ENCODE results near the gene JAZF1. TPM values are rescaled to one million over a fixed set of nuclear protein-coding genes. Genes with fewer than 3 reads are reported as not detected.

The JAZF1 gene
- total RNA-seq, 2 experiments from 2014 or later = 5.2 to 7.6 TPM

- Mint-ChIP-seq H3K4me1 (no peaks in the 10 kb centered on the region), H3K36me3 (ENCODE audit: low read depth) (no peaks in the 10 kb centered on the region), H3K9me3 (no peaks in the 10 kb centered on the region), H3K27ac (no peak overlapping the region), H3K4me3 (no peak overlapping the region), H3K27me3 (peaks cover 2% of the 10 kb centered on the region)
- ChIA-PET POLR2A (no interaction called here), CTCF (interaction anchor here (1.2 kb wide), 1 partner anchor 31 kb away, joined by 3 read pairs; no protein-coding TSS in a partner anchor)
- no peak for DNase-seq
Measured at GRCh38 chr7:27941522-27941921, 239.1 kb downstream of the JAZF1 start.

DNA sequence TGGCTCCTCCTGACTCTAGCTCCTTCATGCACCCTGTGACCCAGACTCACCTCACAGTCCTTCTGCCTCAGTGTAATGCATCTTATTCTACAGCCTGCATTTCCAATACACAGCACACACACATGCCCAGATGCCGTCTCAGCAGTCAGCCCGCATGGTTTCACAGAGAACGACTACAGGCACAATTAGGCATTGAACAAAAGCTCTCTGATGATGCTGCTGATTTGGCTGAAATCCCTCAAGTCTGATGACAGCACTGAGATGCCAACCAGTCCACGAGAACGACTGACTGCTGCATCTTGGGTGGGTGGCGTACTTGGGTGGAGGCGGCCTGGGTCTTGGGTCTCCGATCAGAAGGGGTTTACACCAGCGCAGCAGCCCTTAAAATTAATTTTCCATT lies 240.3 kb downstream of the JAZF1 start:
- Mint-ChIP-seq H3K4me3 (no peak overlapping the region), H3K27ac (no peak overlapping the region), H3K4me1 (no peaks in the 10 kb centered on the region), H3K36me3 (ENCODE audit: low read depth) (no peaks in the 10 kb centered on the region), H3K27me3 (peaks cover 2% of the 10 kb centered on the region), H3K9me3 (no peaks in the 10 kb centered on the region)
- CTCF ChIA-PET = no interaction called here
- no peak for DNase-seq
- POLR2A ChIA-PET = no interaction called here

GRCh38 chr7:27939893-27940292 lies 240.7 kb downstream of the JAZF1 start:
- no peak for DNase-seq
- Mint-ChIP-seq H3K36me3 (ENCODE audit: low read depth) (no peaks in the 10 kb centered on the region), H3K27ac (no peak overlapping the region), H3K4me1 (no peaks in the 10 kb centered on the region), H3K9me3 (no peaks in the 10 kb centered on the region), H3K4me3 (no peak overlapping the region), H3K27me3 (peaks cover 2% of the 10 kb centered on the region)
- POLR2A ChIA-PET = no interaction called here
- CTCF ChIA-PET = no interaction called here

DNA sequence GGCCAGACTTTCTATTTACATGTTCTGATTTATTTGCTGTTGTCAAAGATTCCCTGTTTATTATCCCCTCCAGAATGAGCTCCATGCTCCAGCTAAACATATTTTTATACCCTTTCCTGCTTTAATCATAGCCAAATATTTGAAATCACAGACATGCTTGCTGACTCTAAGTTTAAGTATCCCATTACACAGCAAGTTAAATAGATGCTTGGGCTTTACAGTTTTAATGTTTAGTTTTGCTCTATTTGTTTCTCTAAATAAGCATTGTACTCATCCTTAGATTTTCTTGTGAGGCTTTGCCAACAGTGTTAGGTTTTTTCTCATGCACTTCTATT lies 243.9 kb downstream of the JAZF1 start:
- H3K4me3 Mint-ChIP-seq = no peak overlapping the region
- ChIA-PET POLR2A (no interaction called here), CTCF (interaction anchor here (0.8 to 1.1 kb wide), 2 partner anchors 10 to 740 kb away, joined by 3 to 4 read pairs; no protein-coding TSS in a partner anchor)
- peaks cover 2% of the 10 kb centered on the region for H3K27me3 Mint-ChIP-seq
- H3K27ac Mint-ChIP-seq = no peak overlapping the region
- no peaks in the 10 kb centered on the region for H3K36me3 Mint-ChIP-seq (ENCODE audit: low read depth)
- no peaks in the 10 kb centered on the region for H3K4me1 Mint-ChIP-seq
- no peaks in the 10 kb centered on the region for H3K9me3 Mint-ChIP-seq
- DNase-seq = no peak

DNA sequence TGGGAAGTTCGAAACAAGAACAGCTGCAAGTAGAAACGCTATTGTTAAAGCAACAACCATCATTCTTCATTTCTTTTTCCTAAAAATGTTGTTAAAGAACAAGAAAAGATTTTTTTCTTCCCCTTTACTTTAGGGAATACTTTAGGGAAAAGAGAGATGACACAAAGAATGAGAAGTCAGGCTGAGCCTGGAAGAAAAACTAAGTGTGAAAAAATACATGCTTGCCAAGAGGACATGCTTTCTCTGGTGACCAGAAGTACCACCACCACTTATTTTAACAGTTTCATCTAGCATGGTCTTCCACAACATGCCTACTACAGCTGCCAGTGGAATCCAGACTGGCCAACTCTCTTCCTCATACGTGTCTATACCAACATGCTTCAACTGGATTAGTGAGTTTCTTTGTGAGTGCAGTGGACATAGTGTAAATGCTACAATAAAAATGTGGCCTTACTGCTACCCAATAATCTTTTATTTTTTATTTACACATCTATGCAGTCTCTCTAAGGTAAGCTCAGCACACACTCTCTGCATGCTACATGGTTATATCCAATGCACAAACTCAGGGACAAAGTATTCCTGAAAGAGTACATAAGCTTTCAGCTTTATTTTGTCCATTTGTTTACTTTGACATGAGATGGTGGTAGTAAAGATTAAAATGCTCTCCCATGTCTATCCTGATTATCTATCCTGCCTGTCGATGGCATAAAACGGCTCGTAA lies 244.4 kb downstream of the JAZF1 start:
- Mint-ChIP-seq H3K9me3 (no peaks in the 10 kb centered on the region), H3K27me3 (peaks cover 2% of the 10 kb centered on the region), H3K36me3 (ENCODE audit: low read depth) (no peaks in the 10 kb centered on the region), H3K4me3 (no peak overlapping the region), H3K27ac (no peak overlapping the region), H3K4me1 (no peaks in the 10 kb centered on the region)
- ChIA-PET CTCF (interaction anchor here (0.8 to 1.1 kb wide), 2 partner anchors 9 to 740 kb away, joined by 3 to 4 read pairs; no protein-coding TSS in a partner anchor), POLR2A (no interaction called here)
- DNase-seq = no peak

DNA sequence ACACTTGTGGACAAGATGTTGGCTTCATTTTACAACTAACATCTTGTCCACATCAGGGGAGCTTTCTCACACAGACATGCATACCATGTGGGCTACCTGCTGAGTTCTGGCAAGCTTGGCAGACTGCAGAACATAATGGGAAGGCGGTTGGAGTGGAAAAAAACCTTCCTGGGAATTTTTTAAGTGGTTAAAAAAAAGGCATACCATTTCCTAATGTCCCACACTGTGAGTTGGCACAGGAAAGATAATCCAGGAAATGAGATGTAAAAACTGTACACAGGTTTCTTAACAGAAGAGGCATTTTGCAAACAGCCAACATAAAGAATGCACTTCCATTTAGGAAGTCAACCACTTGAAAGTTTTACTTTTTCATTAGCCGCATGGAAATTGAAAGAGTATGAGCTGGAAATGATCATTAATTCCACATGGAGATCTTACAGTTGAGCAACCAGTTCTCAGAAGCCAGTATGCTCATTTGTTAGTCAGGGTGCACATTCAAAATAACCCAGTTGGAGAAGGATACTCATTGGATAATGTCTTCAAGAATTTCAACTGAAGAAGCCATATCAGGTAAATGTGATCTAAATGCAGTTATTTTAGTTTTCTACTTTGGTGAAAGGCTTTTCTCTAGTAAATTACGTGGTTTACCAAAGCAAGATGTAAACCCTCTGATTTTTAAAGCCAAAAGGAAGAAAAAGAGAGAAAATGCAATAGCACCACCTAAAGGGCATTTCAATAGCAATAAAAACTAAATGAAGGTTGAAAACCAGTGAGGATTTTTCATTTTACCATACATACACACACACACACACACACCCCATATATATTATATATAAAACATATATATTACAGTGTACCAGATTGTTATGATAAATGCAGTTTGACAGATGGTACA lies 246.7 kb downstream of the JAZF1 start:
- ChIA-PET CTCF (interaction anchor here (1.3 kb wide), 1 partner anchor 17 kb away, joined by 3 read pairs; no protein-coding TSS in a partner anchor), POLR2A (no interaction called here)
- Mint-ChIP-seq H3K36me3 (ENCODE audit: low read depth) (no peaks in the 10 kb centered on the region), H3K27me3 (no peaks in the 10 kb centered on the region), H3K4me3 (no peak overlapping the region), H3K9me3 (no peaks in the 10 kb centered on the region), H3K27ac (no peak overlapping the region), H3K4me1 (no peaks in the 10 kb centered on the region)
- DNase-seq = no peak

DNA sequence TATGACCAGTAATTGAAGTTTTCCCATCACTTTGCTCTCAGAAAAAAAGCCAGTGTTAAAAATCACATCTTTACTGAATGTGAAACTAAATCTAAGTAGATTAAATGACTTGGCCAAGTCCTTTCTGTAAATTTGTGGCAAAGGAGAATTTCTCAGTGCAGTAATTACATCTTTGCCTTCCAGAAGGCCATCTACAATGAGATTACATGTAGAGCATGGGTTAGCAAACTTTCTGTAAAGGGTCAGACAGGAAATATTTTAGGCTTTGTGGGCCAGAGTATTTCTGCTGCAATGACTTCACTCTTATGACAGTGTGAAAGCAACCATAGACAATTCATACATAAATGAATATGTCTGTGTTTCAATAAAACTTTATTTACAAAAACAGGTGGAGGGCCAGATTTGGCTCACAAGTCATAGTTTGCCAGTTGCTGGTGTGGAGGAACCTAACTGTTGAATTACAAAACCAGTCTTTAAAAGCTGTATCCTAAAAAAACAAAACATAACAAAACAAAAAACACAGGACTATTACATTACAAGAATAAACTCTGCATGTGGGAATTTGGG lies 249.6 kb downstream of the JAZF1 start:
- Mint-ChIP-seq H3K36me3 (ENCODE audit: low read depth) (no peaks in the 10 kb centered on the region), H3K4me3 (no peak overlapping the region), H3K27ac (no peak overlapping the region), H3K27me3 (no peaks in the 10 kb centered on the region), H3K9me3 (no peaks in the 10 kb centered on the region), H3K4me1 (no peaks in the 10 kb centered on the region)
- ChIA-PET CTCF (no interaction called here), POLR2A (no interaction called here)
- DNase-seq = no peak

DNA sequence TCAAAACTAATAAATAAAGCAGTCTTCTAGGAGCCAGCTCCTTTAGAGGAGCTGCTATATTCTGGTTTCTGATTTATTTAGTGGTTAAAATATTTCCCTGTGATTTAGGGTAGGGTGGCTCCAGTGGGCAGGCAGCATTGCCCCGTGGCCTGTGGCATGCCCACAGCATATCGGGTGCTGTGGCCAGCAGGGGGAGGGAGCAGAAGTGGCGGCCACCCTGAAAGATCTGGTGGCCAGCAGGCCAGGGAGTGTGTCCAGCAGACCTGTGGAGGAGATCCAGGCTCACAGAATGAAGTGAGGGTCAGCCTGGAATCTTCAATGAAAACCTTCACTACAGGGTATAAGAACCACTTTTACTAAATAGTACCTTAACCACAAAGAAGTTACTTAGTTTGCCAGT lies 251.5 kb downstream of the JAZF1 start:
- Mint-ChIP-seq H3K4me3 (no peak overlapping the region), H3K27ac (no peak overlapping the region), H3K36me3 (ENCODE audit: low read depth) (no peaks in the 10 kb centered on the region), H3K4me1 (peaks cover 2% of the 10 kb centered on the region), H3K27me3 (no peaks in the 10 kb centered on the region), H3K9me3 (no peaks in the 10 kb centered on the region)
- CTCF ChIA-PET = no interaction called here
- POLR2A ChIA-PET = interaction anchor here (0.6 kb wide), 1 partner anchor 378 kb away, joined by 3 read pairs; no protein-coding TSS in a partner anchor
- DNase-seq = no peak

GRCh38 chr7:27928001-27928400 lies 252.6 kb downstream of the JAZF1 start:
- POLR2A ChIA-PET = no interaction called here

GRCh38 chr7:27925573-27926201 lies 254.9 kb downstream of the JAZF1 start:
- DNase-seq = no peak
- CTCF ChIA-PET = no interaction called here
- Mint-ChIP-seq H3K27me3 (no peaks in the 10 kb centered on the region), H3K4me1 (peaks cover 5% of the 10 kb centered on the region), H3K36me3 (ENCODE audit: low read depth) (no peaks in the 10 kb centered on the region), H3K9me3 (no peaks in the 10 kb centered on the region), H3K27ac (no peak overlapping the region), H3K4me3 (no peak overlapping the region)
- POLR2A ChIA-PET = no interaction called here

More at GRCh38 chr7:27928001-27928400, 252.6 kb downstream of the JAZF1 start:
- CTCF ChIA-PET = interaction anchor here (1.3 to 1.5 kb wide), 2 partner anchors 10 to 66 kb away, joined by 3 to 5 read pairs; no protein-coding TSS in a partner anchor
- no peak overlapping the region for H3K27ac Mint-ChIP-seq
- H3K9me3 Mint-ChIP-seq = no peaks in the 10 kb centered on the region
- peaks cover 2% of the 10 kb centered on the region for H3K4me1 Mint-ChIP-seq
- no peaks in the 10 kb centered on the region for H3K27me3 Mint-ChIP-seq
- DNase-seq = no peak
- H3K36me3 Mint-ChIP-seq (ENCODE audit: low read depth) = no peaks in the 10 kb centered on the region
- H3K4me3 Mint-ChIP-seq = no peak overlapping the region

GRCh38 chr7:27923642-27923980 lies 257.0 kb downstream of the JAZF1 start:
- DNase-seq = no peak
- Mint-ChIP-seq H3K9me3 (no peaks in the 10 kb centered on the region), H3K4me3 (no peak overlapping the region), H3K4me1 (peaks cover 5% of the 10 kb centered on the region), H3K36me3 (ENCODE audit: low read depth) (no peaks in the 10 kb centered on the region), H3K27me3 (no peaks in the 10 kb centered on the region), H3K27ac (no peak overlapping the region)
- ChIA-PET POLR2A (no interaction called here), CTCF (no interaction called here)

- DNase-seq = no peak
- ChIA-PET CTCF (interaction anchor here (0.5 kb wide), 1 partner anchor 382 kb away, joined by 3 read pairs; no protein-coding TSS in a partner anchor), POLR2A (no interaction called here)
- H3K9me3 Mint-ChIP-seq = no peaks in the 10 kb centered on the region
- H3K36me3 Mint-ChIP-seq (ENCODE audit: low read depth) = no peaks in the 10 kb centered on the region
- no peaks in the 10 kb centered on the region for H3K27me3 Mint-ChIP-seq
- H3K4me3 Mint-ChIP-seq = no peak overlapping the region
- H3K4me1 Mint-ChIP-seq = peaks cover 5% of the 10 kb centered on the region
- H3K27ac Mint-ChIP-seq = no peak overlapping the region
Measured at GRCh38 chr7:27922907-27923641, 257.5 kb downstream of the JAZF1 start.

Data from activated CD4-positive, alpha-beta T cell treated with anti-CD3 and anti-CD28 coated beads, Interleukin-2, amount 10 ng/mL, durations not matched to agents 7 days and 5 days (primary cell).